Panc1 (cell line): ENCODE results near the gene IGF2R. TPM values are rescaled to one million over a fixed set of nuclear protein-coding genes. Genes with fewer than 3 reads are reported as not detected.

ENCODE experiments used
- ATAC-seq: fragments of 200-7000 bp; cut with Tn5 transposase; 2 replicates; pipeline ENCODE4 v1.9.1; 2020; ENCODE audit warnings: mild to moderate bottlenecking, moderate library complexity
- BruUV-seq: library from RNA; stranded (reverse); fragments of 400-500 nt; replicated peaks from 2 replicates; lab custom pipeline; 2021; lab: Mats Ljungman, UMichigan
- CTCF ChIA-PET: fragments of 300-600 bp; sonication (Branson Sonifier 250); formaldehyde crosslinking; loops from one replicate; lab custom pipeline; 2022; ENCODE audit warnings: antibody characterized with exemption; lab: Charles Lee
- POLR2A ChIA-PET: fragments of 300-600 bp; sonication (Branson Sonifier 250); formaldehyde crosslinking; loops from one replicate; lab custom pipeline; 2022; ENCODE audit warnings: antibody characterized with exemption; lab: Charles Lee
- DNase-seq: peaks from one replicate; pipeline ENCODE4 v3.0.0-alpha.2; 2010; ENCODE audit warnings: low read depth, low spot score
- H3K27ac ChIP-seq: 2 replicates; pipeline ENCODE4 v1.5.1; 2011; ENCODE audit warnings: mild to moderate bottlenecking, low read length, inconsistent platforms
- H3K27me3 ChIP-seq: fragments of 200-500 bp; sonication (Bioruptor generic); 2 replicates; pipeline ENCODE4 v1.6.0; 2014; ENCODE audit warnings: low read length, inconsistent platforms; ENCODE audit not compliant: control insufficient read depth, insufficient read depth
- H3K36me3 ChIP-seq: fragments of 200-500 bp; sonication (Bioruptor generic); 2 replicates; pipeline ENCODE4 v1.5.1; 2014; ENCODE audit warnings: inconsistent platforms, mild to moderate bottlenecking, low read length, moderate library complexity; ENCODE audit not compliant: control insufficient read depth, insufficient read depth
- H3K4me1 ChIP-seq: 2 replicates; pipeline ENCODE4 v1.5.1; 2011; ENCODE audit warnings: inconsistent platforms, mild to moderate bottlenecking, low read length, moderate library complexity; ENCODE audit not compliant: control insufficient read depth, insufficient read depth
- H3K4me3 ChIP-seq, 2 experiments: 2 replicates each; pipeline ENCODE4 v1.5.1; 2011 to 2012; ENCODE audit warnings: low read depth in 2 of 2, low read length in 2 of 2, mild to moderate bottlenecking in 2 of 2, inconsistent platforms in 1 of 2, moderate library complexity in 1 of 2
- H3K9me3 ChIP-seq: fragments of 200-500 bp; sonication (Bioruptor generic); 2 replicates; pipeline ENCODE4 v1.5.1; 2014; ENCODE audit warnings: low read depth, mild to moderate bottlenecking, inconsistent platforms, low read length, moderate library complexity; ENCODE audit not compliant: control insufficient read depth, insufficient read depth
- POLR2AphosphoS5 ChIP-seq: IDR thresholded peaks from 2 replicates; pipeline ENCODE4 v1.6.1; 2012; ENCODE audit warnings: mild to moderate bottlenecking, low read depth, low read length, moderate library complexity
- SIN3A ChIP-seq: IDR thresholded peaks from 2 replicates; pipeline ENCODE4 v1.6.1; 2012; ENCODE audit warnings: low read depth, mild to moderate bottlenecking, low read length, moderate library complexity, borderline replicate concordance; ENCODE audit not compliant: insufficient read depth
- TCF7L2 ChIP-seq: IDR thresholded peaks from 2 replicates; pipeline ENCODE4 v1.6.1; 2011; ENCODE audit warnings: mild to moderate bottlenecking, low read depth, low read length, inconsistent platforms
- in situ Hi-C: cut with HindIII; loops from 2 replicates; pipeline ENCODE4 v1.10.0; 2016; ENCODE audit warnings: low sequenced_read_pairs, low pct_unique_long_range_greater_than_20kb
- intact Hi-C: fragments of 100-400 bp; cut with micrococcal nuclease; formaldehyde crosslinking; loops from one replicate; pipeline ENCODE4 v1.10.0; 2022; ENCODE audit not compliant: unreplicated experiment
- total RNA-seq: library from RNA; stranded (reverse); gene quantifications from one replicate; pipeline ENCODE4 v1.2.1, GENCODE V29; 2021; ENCODE audit not compliant: unreplicated experiment
- TF ChIP-seq, protein P1 (sequence below), 2 experiments: IDR thresholded peaks; 2 replicates each; pipeline ENCODE4 v1.6.1; 2011 to 2012; ENCODE audit warnings: low read depth in 2 of 2, control low read depth in 1 of 2, low read length in 1 of 2, mild to moderate bottlenecking in 1 of 2, moderate library complexity in 1 of 2; ENCODE audit not compliant: insufficient read depth in 1 of 2
- TF ChIP-seq, protein P2 (sequence below): fragments of 450-650 bp; IDR thresholded peaks from 2 replicates; pipeline ENCODE4 v1.5.1; 2017; ENCODE audit warnings: mild to moderate bottlenecking

Gene IGF2R
- total RNA-seq, 1 experiment from 2014 or later: 163 TPM

DNA sequence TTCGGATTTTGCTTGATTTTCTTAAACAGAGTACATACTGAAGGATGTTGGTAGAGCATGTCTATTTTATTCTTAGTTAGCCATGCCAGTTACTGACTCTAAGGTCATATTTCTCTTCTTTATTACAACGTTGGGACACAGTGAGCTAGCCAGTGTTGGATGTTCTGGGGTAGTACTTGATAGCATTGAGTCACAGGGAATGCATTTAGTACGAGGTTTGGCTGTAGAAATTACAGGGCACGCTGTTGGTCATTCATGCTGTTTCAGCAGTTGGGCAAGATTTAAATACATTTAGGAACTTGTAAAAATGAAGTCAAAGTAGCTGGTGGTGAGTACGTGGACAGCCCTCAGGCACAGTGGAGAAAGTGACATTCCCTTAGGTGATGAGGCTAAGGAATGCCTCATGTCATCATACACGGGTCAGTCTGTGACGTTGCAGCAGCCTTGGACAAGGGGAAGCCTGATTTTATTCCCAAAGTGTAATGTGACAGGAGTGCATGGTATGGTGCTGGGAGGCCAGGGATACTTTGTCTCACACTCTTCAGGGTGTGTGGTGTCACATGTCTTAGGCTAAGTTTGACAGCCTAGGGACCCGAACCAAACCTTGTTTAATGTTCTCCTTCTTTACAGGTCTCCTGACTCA, 95.0 kb downstream of the IGF2R start:
- BruUV-seq: TSS peak; percentile 26
- no peak for DNase-seq
- no peak overlapping the region for H3K27ac ChIP-seq
- in situ Hi-C loops: no loop called here
- H3K4me3 ChIP-seq: no peak overlapping the region
- H3K9me3 ChIP-seq: no peaks in the 10 kb centered on the region
- H3K36me3 ChIP-seq: peaks cover 20% of the 10 kb centered on the region
- intact Hi-C loops: no loop called here
- H3K27me3 ChIP-seq: no peaks in the 10 kb centered on the region
- ChIA-PET CTCF (no interaction called here), POLR2A (no interaction called here)
- no peak for ATAC-seq
- TF ChIP-seq TCF7L2: no peak
- TF ChIP-seq, protein P1, sequence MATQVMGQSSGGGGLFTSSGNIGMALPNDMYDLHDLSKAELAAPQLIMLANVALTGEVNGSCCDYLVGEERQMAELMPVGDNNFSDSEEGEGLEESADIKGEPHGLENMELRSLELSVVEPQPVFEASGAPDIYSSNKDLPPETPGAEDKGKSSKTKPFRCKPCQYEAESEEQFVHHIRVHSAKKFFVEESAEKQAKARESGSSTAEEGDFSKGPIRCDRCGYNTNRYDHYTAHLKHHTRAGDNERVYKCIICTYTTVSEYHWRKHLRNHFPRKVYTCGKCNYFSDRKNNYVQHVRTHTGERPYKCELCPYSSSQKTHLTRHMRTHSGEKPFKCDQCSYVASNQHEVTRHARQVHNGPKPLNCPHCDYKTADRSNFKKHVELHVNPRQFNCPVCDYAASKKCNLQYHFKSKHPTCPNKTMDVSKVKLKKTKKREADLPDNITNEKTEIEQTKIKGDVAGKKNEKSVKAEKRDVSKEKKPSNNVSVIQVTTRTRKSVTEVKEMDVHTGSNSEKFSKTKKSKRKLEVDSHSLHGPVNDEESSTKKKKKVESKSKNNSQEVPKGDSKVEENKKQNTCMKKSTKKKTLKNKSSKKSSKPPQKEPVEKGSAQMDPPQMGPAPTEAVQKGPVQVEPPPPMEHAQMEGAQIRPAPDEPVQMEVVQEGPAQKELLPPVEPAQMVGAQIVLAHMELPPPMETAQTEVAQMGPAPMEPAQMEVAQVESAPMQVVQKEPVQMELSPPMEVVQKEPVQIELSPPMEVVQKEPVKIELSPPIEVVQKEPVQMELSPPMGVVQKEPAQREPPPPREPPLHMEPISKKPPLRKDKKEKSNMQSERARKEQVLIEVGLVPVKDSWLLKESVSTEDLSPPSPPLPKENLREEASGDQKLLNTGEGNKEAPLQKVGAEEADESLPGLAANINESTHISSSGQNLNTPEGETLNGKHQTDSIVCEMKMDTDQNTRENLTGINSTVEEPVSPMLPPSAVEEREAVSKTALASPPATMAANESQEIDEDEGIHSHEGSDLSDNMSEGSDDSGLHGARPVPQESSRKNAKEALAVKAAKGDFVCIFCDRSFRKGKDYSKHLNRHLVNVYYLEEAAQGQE (IDR thresholded peaks at IDR 0.05; ENCODE audit: insufficient read depth in 1 of 2, low read depth in 2 of 2, low read length in 1 of 2): no peak
- no peak for TF ChIP-seq POLR2AphosphoS5
- TF ChIP-seq SIN3A: no peak
- TF ChIP-seq, protein P2, sequence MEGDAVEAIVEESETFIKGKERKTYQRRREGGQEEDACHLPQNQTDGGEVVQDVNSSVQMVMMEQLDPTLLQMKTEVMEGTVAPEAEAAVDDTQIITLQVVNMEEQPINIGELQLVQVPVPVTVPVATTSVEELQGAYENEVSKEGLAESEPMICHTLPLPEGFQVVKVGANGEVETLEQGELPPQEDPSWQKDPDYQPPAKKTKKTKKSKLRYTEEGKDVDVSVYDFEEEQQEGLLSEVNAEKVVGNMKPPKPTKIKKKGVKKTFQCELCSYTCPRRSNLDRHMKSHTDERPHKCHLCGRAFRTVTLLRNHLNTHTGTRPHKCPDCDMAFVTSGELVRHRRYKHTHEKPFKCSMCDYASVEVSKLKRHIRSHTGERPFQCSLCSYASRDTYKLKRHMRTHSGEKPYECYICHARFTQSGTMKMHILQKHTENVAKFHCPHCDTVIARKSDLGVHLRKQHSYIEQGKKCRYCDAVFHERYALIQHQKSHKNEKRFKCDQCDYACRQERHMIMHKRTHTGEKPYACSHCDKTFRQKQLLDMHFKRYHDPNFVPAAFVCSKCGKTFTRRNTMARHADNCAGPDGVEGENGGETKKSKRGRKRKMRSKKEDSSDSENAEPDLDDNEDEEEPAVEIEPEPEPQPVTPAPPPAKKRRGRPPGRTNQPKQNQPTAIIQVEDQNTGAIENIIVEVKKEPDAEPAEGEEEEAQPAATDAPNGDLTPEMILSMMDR: no peak
- no peaks in the 10 kb centered on the region for H3K4me1 ChIP-seq

DNA sequence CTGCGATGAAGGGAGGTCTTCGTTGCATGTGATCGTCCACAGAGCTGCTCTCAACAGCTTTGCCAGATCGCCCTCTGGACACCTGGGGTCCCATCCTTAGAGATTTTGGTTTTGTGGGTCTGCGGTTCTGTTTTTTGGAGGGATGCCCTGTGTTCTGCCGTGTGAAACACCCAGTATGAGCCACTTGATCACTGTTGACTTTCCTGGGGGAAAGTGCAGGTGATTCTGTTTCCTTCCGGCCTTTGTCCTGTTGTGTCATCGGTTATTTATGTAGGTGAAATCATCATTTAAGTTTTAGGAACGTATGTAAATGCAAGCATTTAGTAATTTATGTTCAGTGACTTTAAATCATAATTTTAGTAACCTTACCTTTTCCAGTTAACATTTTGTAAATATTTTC, 96.3 kb downstream of the IGF2R start:
- ATAC-seq (no peak), DNase-seq (no peak)
- intact Hi-C loops (no loop called here), in situ Hi-C loops (no loop called here)
- BruUV-seq: no TSS peak
- CTCF ChIA-PET: no interaction called here
- no peak overlapping the region for H3K4me3 ChIP-seq
- POLR2A ChIA-PET: no interaction called here
- no peaks in the 10 kb centered on the region for H3K4me1 ChIP-seq
- TF ChIP-seq, protein P1 (IDR thresholded peaks at IDR 0.05; ENCODE audit: insufficient read depth in 1 of 2, low read depth in 2 of 2, low read length in 1 of 2): no peak
- TF ChIP-seq, protein P2: no peak
- TF ChIP-seq POLR2AphosphoS5 (no peak), TCF7L2 (no peak), SIN3A (no peak)
- H3K27me3 ChIP-seq: no peaks in the 10 kb centered on the region
- peaks cover 19% of the 10 kb centered on the region for H3K36me3 ChIP-seq
- H3K27ac ChIP-seq: no peak overlapping the region
- no peaks in the 10 kb centered on the region for H3K9me3 ChIP-seq
